ENCODE results near the gene SYT1.

DNA sequence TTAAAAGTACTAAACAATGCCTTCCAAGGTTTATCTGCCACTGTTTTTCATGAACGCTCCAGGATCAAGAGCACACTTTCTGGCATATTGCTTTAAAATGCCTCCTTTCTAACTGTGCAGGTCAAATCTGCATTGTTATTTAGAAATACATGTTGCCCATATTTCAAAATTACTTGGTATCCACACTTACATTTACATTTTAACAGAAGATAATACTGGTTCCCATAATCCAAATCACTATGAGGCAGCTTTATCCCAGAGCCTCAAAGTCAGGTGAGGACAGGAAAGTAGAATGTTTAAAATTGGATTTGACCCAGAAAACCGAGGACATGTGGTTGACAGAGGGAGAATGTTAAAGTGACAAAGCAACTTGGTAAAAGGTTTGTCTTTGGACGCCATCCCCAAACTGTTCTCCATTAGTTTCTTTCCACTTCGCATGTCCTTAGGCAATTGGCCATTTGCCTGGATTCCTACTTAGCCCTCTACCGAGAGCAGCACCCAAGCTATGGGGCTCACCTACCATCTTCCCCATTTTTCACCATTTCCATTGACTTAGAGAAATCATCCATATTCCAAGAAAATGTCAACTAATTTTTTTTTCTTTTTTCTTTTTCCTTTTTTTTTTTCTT lies 473.2 kb downstream of the SYT1 start:
- TF ChIP-seq, protein P1, sequence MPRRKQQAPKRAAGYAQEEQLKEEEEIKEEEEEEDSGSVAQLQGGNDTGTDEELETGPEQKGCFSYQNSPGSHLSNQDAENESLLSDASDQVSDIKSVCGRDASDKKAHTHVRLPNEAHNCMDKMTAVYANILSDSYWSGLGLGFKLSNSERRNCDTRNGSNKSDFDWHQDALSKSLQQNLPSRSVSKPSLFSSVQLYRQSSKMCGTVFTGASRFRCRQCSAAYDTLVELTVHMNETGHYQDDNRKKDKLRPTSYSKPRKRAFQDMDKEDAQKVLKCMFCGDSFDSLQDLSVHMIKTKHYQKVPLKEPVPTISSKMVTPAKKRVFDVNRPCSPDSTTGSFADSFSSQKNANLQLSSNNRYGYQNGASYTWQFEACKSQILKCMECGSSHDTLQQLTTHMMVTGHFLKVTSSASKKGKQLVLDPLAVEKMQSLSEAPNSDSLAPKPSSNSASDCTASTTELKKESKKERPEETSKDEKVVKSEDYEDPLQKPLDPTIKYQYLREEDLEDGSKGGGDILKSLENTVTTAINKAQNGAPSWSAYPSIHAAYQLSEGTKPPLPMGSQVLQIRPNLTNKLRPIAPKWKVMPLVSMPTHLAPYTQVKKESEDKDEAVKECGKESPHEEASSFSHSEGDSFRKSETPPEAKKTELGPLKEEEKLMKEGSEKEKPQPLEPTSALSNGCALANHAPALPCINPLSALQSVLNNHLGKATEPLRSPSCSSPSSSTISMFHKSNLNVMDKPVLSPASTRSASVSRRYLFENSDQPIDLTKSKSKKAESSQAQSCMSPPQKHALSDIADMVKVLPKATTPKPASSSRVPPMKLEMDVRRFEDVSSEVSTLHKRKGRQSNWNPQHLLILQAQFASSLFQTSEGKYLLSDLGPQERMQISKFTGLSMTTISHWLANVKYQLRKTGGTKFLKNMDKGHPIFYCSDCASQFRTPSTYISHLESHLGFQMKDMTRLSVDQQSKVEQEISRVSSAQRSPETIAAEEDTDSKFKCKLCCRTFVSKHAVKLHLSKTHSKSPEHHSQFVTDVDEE (CRISPR knock-in tag; IDR thresholded peaks at IDR 0.05) = no peak
- TF ChIP-seq ZNF565 (CRISPR knock-in tag; conservative IDR thresholded peaks at IDR 0.05; ENCODE audit: low read depth) (no peak), ZNF70 (CRISPR knock-in tag; IDR thresholded peaks at IDR 0.05) (no peak), ARNTL (CRISPR knock-in tag; IDR thresholded peaks at IDR 0.05; ENCODE audit: borderline replicate concordance, low read depth) (no peak), GLIS3 (CRISPR knock-in tag; IDR thresholded peaks at IDR 0.05) (no peak), PPARA (CRISPR knock-in tag; IDR thresholded peaks at IDR 0.05; ENCODE audit: borderline replicate concordance) (no peak)
- TF ChIP-seq, protein P2, sequence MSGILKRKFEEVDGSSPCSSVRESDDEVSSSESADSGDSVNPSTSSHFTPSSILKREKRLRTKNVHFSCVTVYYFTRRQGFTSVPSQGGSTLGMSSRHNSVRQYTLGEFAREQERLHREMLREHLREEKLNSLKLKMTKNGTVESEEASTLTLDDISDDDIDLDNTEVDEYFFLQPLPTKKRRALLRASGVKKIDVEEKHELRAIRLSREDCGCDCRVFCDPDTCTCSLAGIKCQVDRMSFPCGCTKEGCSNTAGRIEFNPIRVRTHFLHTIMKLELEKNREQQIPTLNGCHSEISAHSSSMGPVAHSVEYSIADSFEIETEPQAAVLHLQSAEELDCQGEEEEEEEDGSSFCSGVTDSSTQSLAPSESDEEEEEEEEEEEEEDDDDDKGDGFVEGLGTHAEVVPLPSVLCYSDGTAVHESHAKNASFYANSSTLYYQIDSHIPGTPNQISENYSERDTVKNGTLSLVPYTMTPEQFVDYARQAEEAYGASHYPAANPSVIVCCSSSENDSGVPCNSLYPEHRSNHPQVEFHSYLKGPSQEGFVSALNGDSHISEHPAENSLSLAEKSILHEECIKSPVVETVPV (CRISPR knock-in tag; IDR thresholded peaks at IDR 0.05) = no peak
- TF ChIP-seq, protein P3, sequence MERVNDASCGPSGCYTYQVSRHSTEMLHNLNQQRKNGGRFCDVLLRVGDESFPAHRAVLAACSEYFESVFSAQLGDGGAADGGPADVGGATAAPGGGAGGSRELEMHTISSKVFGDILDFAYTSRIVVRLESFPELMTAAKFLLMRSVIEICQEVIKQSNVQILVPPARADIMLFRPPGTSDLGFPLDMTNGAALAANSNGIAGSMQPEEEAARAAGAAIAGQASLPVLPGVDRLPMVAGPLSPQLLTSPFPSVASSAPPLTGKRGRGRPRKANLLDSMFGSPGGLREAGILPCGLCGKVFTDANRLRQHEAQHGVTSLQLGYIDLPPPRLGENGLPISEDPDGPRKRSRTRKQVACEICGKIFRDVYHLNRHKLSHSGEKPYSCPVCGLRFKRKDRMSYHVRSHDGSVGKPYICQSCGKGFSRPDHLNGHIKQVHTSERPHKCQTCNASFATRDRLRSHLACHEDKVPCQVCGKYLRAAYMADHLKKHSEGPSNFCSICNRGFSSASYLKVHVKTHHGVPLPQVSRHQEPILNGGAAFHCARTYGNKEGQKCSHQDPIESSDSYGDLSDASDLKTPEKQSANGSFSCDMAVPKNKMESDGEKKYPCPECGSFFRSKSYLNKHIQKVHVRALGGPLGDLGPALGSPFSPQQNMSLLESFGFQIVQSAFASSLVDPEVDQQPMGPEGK (CRISPR knock-in tag; IDR thresholded peaks at IDR 0.05; ENCODE audit: borderline replicate concordance) = no peak

All from SK-N-SH treated with all-trans-retinoic acid at 6 μM for 48 hours (cell line).